AML-193 (cell line): ENCODE results near the gene RPH3AL.
"Not testable (repeated sequence)": the region's sequence is repeated elsewhere in the genome, so short reads cannot be mapped to it uniquely, and the experiment has no call there.

Source experiments
- DNase-seq, 2 experiments: peaks; one replicate each; lab custom pipeline; 2025; lab: John Stamatoyannopoulos, UW

The RPH3AL gene

GRCh38 chr17:238071-238963, 114.3 kb downstream of the RPH3AL start:
- DNase-seq: no peak

- no peak for DNase-seq
These were observed 115.1 kb downstream of the RPH3AL start for GRCh38 chr17:237406-237955.

- DNase-seq: no peak
These were observed 115.8 kb downstream of the RPH3AL start for GRCh38 chr17:236641-237405.

- no peak for DNase-seq
These were observed 116.6 kb downstream of the RPH3AL start for GRCh38 chr17:235831-236640.

GRCh38 chr17:234994-235830, 117.4 kb downstream of the RPH3AL start:
- DNase-seq: not testable (repeated sequence)

- not testable (repeated sequence) for DNase-seq
These were observed 118.2 kb downstream of the RPH3AL start for GRCh38 chr17:234163-234993.

GRCh38 chr17:233473-233941, 119.1 kb downstream of the RPH3AL start:
- no peak for DNase-seq

- no peak for DNase-seq
These were observed 120.4 kb downstream of the RPH3AL start for GRCh38 chr17:231966-232807.

GRCh38 chr17:231191-231965, 121.2 kb downstream of the RPH3AL start:
- no peak for DNase-seq

GRCh38 chr17:230395-230770, 122.2 kb downstream of the RPH3AL start:
- no peak for DNase-seq

GRCh38 chr17:229709-230394, 122.8 kb downstream of the RPH3AL start:
- no peak for DNase-seq

GRCh38 chr17:228951-229708, 123.5 kb downstream of the RPH3AL start:
- DNase-seq: no peak

- no peak for DNase-seq
These were observed 124.5 kb downstream of the RPH3AL start for GRCh38 chr17:227946-228615.

GRCh38 chr17:227078-227945, 125.3 kb downstream of the RPH3AL start:
- no peak for DNase-seq
